Activated CD4-positive, CD25-positive, alpha-beta regulatory T cell treated with anti-CD3 and anti-CD28 coated beads, Interleukin-2, amount 50 U/mL, for 72 hours (primary cell): ENCODE measurements around the gene CRISPLD2.
"Not testable (repeated sequence)": the region's sequence is repeated elsewhere in the genome, so short reads cannot be mapped to it uniquely, and the experiment has no call there.

Experiments
- DNase-seq: peaks from one replicate; pipeline ENCODE4 v3.0.0; 2021

CRISPLD2 gene

GRCh38 chr16:84842516-84843148, 22.8 kb downstream of the CRISPLD2 start:
- DNase-seq, result no peak

- DNase-seq, result no peak
These were observed 23.6 kb downstream of the CRISPLD2 start for GRCh38 chr16:84843149-84844048.

GRCh38 chr16:84844049-84844350, 24.2 kb downstream of the CRISPLD2 start:
- DNase-seq, result no peak

- no peak for DNase-seq
These were observed 25.0 kb downstream of the CRISPLD2 start for GRCh38 chr16:84844559-84845495.

GRCh38 chr16:84845496-84846002, 25.8 kb downstream of the CRISPLD2 start:
- no peak for DNase-seq

GRCh38 chr16:84847564-84848355, 28.0 kb downstream of the CRISPLD2 start:
- DNase-seq, result no peak

- DNase-seq, result no peak
These were observed 29.3 kb downstream of the CRISPLD2 start for GRCh38 chr16:84848986-84849634.

GRCh38 chr16:84849751-84850150, 30.0 kb downstream of the CRISPLD2 start:
- DNase-seq, result no peak

GRCh38 chr16:84850714-84851113, 30.9 kb downstream of the CRISPLD2 start:
- no peak for DNase-seq

- no peak for DNase-seq
These were observed 31.7 kb downstream of the CRISPLD2 start for GRCh38 chr16:84851192-84852127.

GRCh38 chr16:84853534-84853933, 33.7 kb downstream of the CRISPLD2 start:
- DNase-seq, result no peak

GRCh38 chr16:84854759-84855158, 35.0 kb downstream of the CRISPLD2 start:
- no peak for DNase-seq

GRCh38 chr16:84855435-84856202, 35.8 kb downstream of the CRISPLD2 start:
- DNase-seq, result not testable (repeated sequence)

GRCh38 chr16:84856203-84856581, 36.4 kb downstream of the CRISPLD2 start:
- DNase-seq, result not testable (repeated sequence)

GRCh38 chr16:84856811-84857210, 37.0 kb downstream of the CRISPLD2 start:
- DNase-seq, result not testable (repeated sequence)

GRCh38 chr16:84859681-84860080, 39.9 kb downstream of the CRISPLD2 start:
- DNase-seq, result no peak

GRCh38 chr16:84860383-84860782, 40.6 kb downstream of the CRISPLD2 start:
- no peak for DNase-seq

GRCh38 chr16:84861671-84862070, 41.9 kb downstream of the CRISPLD2 start:
- DNase-seq, result no peak

- no peak for DNase-seq
These were observed 43.2 kb downstream of the CRISPLD2 start for GRCh38 chr16:84862804-84863480.
